Astrocyte of the spinal cord (primary cell): ENCODE measurements around the gene SPRR1A.

Experiments
- DNase-seq: peaks from one replicate; pipeline ENCODE4 v3.0.0; 2011; ENCODE audit warnings: low read depth, low spot score
- H3K4me3 ChIP-seq: 2 replicates; pipeline ENCODE4 v1.5.1; 2011; ENCODE audit warnings: low read depth, mild to moderate bottlenecking, low read length, moderate library complexity
- in situ Hi-C: cut with HindIII; loops from 2 replicates; pipeline ENCODE4 v1.10.0; 2017; ENCODE audit warnings: low sequenced_read_pairs
- TF ChIP-seq, protein P1 (sequence below): IDR thresholded peaks from 2 replicates; pipeline ENCODE4 v1.5.1; 2012; ENCODE audit warnings: low read depth, mild to moderate bottlenecking, low read length, inconsistent platforms

The SPRR1A gene, protein sequence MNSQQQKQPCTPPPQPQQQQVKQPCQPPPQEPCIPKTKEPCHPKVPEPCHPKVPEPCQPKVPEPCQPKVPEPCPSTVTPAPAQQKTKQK

DNA sequence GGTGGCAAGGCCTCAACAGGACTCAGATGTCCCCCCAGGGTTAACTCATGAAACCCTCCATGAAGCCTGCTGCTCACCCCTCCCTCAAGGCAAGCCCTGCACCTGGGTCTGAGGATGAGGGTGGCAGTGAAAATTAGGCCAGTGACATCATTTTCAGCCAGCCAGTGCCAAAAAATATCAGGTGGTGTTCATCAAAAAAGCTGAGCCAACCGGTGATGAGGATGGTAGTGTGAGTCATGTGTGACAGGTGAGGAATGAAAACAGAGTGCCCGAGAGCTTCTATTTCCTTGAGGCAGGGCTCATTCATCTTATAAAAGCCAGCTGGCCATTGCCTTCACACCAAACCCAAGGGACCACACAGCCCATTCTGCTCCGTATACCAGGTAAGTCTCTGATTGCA, at the start of gene SPRR1A:
Gene SPRR1A (plus strand): TSS at position 339 of the 400 bp plus-strand sequence. CDS start 1,150 bp downstream, outside the sequence.
- TF ChIP-seq, protein P1, sequence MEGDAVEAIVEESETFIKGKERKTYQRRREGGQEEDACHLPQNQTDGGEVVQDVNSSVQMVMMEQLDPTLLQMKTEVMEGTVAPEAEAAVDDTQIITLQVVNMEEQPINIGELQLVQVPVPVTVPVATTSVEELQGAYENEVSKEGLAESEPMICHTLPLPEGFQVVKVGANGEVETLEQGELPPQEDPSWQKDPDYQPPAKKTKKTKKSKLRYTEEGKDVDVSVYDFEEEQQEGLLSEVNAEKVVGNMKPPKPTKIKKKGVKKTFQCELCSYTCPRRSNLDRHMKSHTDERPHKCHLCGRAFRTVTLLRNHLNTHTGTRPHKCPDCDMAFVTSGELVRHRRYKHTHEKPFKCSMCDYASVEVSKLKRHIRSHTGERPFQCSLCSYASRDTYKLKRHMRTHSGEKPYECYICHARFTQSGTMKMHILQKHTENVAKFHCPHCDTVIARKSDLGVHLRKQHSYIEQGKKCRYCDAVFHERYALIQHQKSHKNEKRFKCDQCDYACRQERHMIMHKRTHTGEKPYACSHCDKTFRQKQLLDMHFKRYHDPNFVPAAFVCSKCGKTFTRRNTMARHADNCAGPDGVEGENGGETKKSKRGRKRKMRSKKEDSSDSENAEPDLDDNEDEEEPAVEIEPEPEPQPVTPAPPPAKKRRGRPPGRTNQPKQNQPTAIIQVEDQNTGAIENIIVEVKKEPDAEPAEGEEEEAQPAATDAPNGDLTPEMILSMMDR, result no peak
- no peak within 1 kb of the TSS for H3K4me3 ChIP-seq

DNA sequence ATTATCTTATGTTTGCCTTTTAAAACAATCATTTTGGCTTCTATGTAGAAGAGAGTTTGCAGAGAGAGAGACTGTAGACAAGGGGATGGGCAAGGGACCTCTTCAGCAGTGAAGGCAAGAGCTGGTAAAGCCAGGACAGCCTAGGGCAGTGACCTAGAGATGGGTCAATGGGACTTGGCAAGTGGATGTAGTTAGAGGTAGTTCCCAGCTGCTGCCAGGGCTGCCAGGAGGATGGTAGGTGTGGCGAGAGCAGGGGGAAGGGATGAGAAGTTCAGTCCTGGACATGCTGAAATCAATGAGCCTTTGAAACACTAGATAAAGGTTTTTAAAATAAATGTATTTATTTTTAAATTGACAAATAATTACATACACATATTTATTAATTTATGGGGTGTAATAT, 43.3 kb upstream of the SPRR1A start:
- DNase-seq, result no peak
- in situ Hi-C loops, result no loop called here
- TF ChIP-seq, protein P1, result no peak
- no peak overlapping the region for H3K4me3 ChIP-seq

More for the DNA sequence above, at the start of gene SPRR1A:
- no peak for DNase-seq
- in situ Hi-C loops, result no loop called here

DNA sequence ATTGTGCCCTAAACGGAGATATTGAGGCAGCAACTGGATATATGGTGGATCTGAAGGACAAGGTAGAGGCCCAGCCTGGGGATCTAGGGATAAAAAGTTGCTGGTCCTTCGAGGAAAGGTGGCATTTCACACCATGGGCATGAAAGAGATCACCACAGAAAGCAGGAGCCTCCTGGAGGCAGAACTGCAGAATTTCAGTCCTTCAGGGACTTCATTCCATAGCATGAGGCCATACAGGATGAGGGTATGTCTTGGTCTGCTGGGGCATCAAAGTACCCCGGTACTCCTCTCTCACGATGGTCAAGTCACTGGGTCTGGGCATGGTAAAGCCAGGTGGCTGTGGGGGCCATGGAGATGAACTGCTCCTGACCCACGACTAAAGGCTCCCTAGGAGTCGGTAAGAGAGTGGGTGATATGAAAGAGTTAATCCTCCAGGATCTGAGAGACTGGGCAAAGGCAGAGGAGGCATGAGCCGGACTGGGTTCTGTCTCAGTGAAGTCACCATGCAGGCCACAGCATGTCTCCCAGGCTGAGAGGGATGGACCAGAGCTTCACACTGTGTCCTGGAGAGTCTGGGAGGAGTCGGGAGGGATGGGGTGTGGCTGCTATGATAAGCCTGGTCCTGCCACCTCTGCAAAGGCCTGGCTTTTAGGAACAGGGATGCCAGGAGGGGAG, 42.7 kb upstream of the SPRR1A start:
- no peak overlapping the region for H3K4me3 ChIP-seq
- DNase-seq, result no peak
- TF ChIP-seq, protein P1, result no peak
- in situ Hi-C loops, result no loop called here

DNA sequence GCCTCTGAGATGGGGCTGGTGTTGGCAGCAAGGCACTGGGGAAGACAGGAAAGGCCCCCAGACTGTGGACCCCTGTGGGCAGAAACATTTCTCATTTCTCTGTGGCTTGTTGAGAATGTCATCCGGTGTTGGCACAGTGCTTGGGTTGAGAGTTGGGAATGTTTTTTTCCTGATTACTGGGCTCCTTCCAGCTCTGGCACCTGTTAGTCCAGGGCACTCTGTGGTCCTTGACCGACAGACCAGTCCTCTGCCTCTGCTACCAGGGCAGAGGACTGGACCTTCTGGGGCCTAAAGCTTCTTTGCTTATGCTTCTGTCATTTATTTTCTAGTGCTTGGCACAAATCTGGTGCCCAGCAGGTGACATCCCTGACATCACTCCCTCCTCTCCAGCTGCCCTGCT, 41.7 kb upstream of the SPRR1A start:
- DNase-seq, result no peak
- H3K4me3 ChIP-seq, result no peak overlapping the region
- in situ Hi-C loops, result no loop called here
- TF ChIP-seq, protein P1, result no peak

DNA sequence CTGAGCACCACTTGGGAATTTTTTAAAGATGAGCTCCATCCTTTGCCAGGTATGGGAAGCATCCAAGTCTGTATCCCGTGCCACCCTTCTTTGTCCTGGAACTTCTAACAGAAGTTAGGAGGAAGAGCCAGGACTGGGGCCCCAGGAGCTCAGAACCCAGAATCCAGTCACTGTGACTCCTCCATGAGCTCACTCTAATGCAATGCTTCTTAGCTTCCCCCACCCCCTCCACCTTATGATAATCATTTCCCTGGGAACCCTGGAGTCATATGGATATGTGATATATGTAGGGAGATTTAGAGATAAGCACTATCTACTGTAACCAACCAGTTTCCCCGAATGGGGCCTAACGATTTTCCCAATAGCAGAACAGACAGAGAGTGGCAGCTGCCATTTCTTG, 37.6 kb upstream of the SPRR1A start:
- no peak overlapping the region for H3K4me3 ChIP-seq
- DNase-seq, result no peak
- in situ Hi-C loops, result no loop called here
- TF ChIP-seq, protein P1, result no peak

DNA sequence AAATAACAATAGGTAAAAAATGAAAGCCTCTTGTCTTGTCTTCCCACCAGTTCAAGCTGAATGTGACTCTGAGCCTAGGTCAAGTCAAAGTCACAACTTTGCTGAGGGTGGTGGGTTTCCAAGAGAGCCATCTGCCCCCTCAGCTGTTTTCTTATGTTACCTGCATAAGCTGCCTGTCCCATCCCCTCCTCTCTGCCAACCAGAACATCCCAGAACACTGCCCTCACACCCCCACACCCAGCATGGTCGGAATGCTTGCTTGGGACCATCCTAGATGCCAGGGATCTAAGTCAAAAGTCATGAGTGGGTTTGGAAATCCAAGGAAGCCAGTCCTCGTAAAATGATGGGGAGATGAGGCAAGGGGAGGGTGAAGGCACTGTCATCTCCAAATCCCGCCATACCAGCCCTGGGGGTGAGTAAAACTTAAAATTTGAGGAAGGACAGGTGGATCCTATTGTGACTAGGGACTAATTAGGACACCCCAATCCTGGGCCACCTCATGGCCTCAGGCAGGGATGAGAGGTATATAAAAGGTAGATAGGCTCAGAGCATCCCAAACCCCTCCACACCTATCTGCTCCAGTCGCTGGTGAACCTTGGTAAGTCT, 37.1 kb upstream of the SPRR1A start, which contains the start of gene SPRR5:
Gene SPRR5 (plus strand): TSS at position 556 of the 606 bp plus-strand sequence. CDS start 1,349 bp downstream, outside the sequence.
- no peak within 1 kb of the TSS for H3K4me3 ChIP-seq
- no peak for DNase-seq
- TF ChIP-seq, protein P1, result no peak
- in situ Hi-C loops, result no loop called here
